GM19035 (cell line): Measurements from ENCODE around the gene CDH19.

ENCODE experiments used
- ATAC-seq: cut with Tn5 transposase; IDR thresholded peaks from one replicate; pipeline ENCODE4 v1.9.1; 2021; ENCODE audit not compliant: unreplicated experiment

The CDH19 gene

DNA sequence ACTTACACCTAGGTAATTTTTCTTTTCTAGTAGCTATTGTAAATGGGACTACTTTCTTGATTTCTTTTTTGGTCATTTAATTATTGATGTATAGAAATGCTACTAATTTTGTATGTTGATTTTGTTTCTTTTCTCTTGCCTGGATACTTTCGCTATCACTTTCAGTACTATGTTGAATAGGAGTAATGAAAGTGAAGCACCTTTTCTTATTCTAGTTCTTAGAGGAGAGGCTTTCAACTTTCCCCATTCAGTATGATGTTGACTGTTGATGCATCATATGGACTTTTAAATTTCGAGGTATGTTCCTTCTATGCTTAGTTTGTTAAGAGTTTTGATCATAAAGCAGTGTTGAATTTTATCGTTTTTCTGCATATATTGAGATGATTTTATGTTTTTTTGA is 142.5 kb downstream of the CDH19 start:
- ATAC-seq = no peak

DNA sequence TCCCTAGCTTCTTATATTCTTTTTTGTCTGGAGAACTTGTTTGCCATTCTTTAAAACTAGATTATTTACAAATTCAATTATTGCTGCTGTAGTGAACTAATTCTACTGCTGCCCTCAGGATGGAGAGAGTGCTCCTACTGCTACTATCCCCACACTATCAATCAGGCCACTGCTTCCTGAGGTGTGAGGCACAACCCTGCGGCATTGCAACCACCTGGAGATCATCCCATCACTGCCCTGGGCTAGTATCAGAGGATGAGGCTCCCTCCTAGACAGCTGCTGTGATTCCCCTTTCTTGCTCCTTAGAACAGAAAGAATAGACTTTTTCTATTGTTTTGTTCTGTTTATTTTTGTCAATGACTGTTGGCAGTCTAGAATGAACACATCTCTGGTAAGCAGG is 146.6 kb downstream of the CDH19 start:
- ATAC-seq = no peak
